GM12892 (cell line): ENCODE measurements around the gene RFC1.
"Not testable (repeated sequence)": the region's sequence is repeated elsewhere in the genome, so short reads cannot be mapped to it uniquely, and the experiment has no call there.

Experiments
- DNase-seq: peaks from one replicate; pipeline ENCODE4 v3.0.0; 2011; ENCODE audit not compliant: insufficient read length
- FAIRE-seq: peaks from 2 replicates; lab custom pipeline; 2011; peaks lifted over from hg19 to GRCh38; lab: Jason Lieb, UNC
- POLR2A ChIP-seq: IDR thresholded peaks from 2 replicates; pipeline ENCODE4 v1.6.1; 2011; ENCODE audit warnings: low read depth, low read length, control low read depth
- POLR2AphosphoS5 ChIP-seq: IDR thresholded peaks from 2 replicates; pipeline ENCODE4 v1.6.1; 2011; ENCODE audit warnings: low read depth, low read length, control low read depth
- TAF1 ChIP-seq: IDR thresholded peaks from 2 replicates; pipeline ENCODE4 v1.6.1; 2011; ENCODE audit warnings: low read depth, mild to moderate bottlenecking, control low read depth, low read length, borderline replicate concordance

The RFC1 gene

DNA sequence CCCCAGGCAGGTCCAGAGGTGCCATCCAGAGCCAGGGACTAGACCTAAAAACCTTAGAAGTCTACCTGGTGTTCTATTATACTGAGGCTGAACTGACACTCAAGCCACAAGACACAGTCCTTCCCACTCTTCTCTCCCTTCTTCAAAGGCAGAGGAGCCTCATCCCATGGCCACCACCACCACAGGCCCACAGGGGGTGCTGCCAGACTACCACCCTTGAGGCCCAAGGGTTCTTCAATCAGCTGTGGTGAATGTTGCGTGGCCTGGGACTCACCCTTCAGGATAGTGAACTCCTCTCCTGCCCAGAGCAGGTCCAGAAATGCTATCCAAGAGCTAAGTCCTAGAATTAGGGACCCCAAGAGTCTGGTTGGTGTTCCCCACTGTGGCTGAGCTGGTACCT is 17.5 kb upstream of the RFC1 start:
- DNase-seq (no peak), FAIRE-seq (no peak)
- TF ChIP-seq TAF1 (no peak), POLR2A (no peak), POLR2AphosphoS5 (no peak)

- no peak for TF ChIP-seq POLR2A
- no peak for TF ChIP-seq POLR2AphosphoS5
- no peak for TF ChIP-seq TAF1
- no peak for DNase-seq
- no peak for FAIRE-seq
Observed at GRCh38 chr4:39375478-39375877, 9.3 kb upstream of the RFC1 start.

DNA sequence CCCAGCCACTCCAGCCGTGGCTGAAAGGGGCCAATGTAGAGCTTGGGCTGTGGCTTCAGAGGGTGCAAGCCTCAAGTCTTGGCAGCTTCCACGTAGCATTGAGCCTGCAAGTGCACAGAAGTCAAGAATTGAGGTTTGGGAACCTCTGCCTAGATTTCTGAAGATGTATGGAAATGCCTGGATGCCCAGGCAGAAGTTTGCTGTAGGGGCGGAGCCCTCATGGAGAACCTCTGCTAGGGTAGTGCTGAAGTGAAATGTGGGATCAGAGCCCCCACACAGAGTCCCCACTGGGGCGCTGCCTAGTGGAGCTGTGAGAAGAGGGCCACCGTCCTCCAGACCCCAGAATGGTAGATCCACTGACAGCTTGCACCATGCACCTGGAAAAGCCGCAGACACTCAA is 5.0 kb upstream of the RFC1 start:
- not testable (repeated sequence) for FAIRE-seq, DNase-seq

DNA sequence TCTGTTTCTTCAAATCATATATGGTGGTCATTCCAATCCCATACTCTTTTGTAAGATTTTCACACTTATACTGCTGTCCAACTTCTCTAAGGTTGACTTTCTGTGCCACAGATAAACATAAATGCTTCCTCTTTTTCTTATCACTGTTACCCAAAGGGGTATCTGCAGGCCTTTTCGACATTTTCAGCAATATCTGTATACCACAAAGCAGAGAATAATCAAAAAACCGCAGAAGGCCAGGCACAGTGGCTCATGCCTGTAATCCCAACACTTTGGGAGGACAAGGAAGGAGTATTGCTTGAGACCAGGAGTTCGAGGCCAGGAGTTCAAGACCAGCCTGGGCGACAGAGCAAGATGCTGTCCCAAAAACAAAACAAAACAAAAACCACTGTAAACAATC is 3.1 kb upstream of the RFC1 start:
- no peak for FAIRE-seq

DNA sequence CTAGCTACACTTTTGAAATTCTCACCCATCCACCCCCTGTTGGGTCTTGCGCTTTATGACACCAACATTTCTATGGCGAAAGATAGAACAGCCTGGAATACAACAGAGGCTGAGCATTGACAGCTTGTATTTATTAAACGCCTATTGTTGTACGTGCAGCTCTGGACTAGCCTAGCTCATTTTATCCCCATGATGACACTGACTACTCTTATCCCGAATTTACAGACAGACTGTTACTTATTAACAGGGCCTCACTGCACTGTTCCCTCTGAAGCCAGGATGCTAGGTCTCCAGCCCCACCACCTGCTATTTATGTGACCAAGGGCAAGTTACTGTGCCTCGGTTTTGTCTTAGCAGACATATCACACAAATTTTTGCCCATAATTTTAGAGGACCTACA is 1.0 kb upstream of the RFC1 start:
- TF ChIP-seq POLR2A (no peak), TAF1 (no peak), POLR2AphosphoS5 (no peak)
- FAIRE-seq = peak; percentile 40
- no peak for DNase-seq

More for the DNA sequence above, 3.1 kb upstream of the RFC1 start:
- DNase-seq = no peak
- TF ChIP-seq POLR2AphosphoS5 = no peak
- no peak for TF ChIP-seq TAF1
- TF ChIP-seq POLR2A = no peak

- DNase-seq = no peak
- TF ChIP-seq POLR2A (no peak), TAF1 (no peak), POLR2AphosphoS5 (no peak)
- FAIRE-seq = no peak
Observed at GRCh38 chr4:39365360-39365759, 802 bp downstream of the RFC1 start.

DNA sequence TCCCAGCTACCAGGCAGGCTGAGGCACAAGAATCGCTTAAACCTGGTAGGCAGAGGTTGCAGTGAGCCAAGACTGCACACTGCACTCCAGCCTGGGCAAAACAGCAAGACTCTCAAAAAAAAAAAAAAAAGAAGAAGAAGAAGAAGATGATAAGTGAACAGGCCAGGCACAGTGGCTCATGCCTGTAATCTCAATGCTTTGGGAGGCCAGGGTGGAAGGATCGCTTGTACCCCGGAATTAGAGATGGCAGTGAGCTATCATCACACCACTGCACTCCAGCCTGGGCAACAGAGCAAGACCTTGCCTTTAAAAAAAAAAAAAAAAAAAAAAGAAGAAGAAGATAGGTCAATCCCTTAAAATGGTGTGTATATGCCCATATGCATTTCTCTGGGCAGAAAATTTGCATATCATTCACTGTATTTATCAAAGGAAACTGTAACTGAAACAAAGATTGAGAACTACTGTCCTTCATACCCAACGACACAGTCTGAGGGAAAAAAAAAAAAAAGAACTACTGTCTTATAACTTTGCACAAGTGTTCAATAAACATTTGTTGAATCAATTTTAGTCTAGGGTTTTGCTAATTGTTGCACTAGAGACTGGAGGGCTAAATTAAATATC is 2.3 kb downstream of the RFC1 start:
- no peak for FAIRE-seq
- TF ChIP-seq POLR2A = no peak
- TF ChIP-seq TAF1 = no peak
- no peak for TF ChIP-seq POLR2AphosphoS5
- no peak for DNase-seq

DNA sequence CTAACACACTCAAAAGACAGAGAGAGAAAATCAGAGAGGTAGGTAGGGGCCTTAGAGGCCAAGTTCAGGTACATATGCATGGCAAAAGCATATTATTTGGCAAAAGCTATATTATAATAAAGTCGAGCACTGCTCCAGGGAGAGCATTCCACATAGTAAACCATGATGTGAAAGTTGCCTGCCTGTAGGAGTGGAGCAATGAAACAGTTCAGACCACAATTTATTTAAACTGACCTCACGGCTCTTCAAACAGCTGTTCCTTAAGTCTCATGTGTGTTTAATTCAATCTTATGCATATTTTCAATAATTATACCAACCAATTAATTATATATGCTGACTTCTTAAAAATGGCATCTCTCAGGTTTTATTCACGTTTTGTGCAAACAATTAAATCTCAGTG is 3.3 kb downstream of the RFC1 start:
- FAIRE-seq (no peak), DNase-seq (no peak)
- no peak for TF ChIP-seq POLR2AphosphoS5
- no peak for TF ChIP-seq POLR2A
- TF ChIP-seq TAF1 = no peak

DNA sequence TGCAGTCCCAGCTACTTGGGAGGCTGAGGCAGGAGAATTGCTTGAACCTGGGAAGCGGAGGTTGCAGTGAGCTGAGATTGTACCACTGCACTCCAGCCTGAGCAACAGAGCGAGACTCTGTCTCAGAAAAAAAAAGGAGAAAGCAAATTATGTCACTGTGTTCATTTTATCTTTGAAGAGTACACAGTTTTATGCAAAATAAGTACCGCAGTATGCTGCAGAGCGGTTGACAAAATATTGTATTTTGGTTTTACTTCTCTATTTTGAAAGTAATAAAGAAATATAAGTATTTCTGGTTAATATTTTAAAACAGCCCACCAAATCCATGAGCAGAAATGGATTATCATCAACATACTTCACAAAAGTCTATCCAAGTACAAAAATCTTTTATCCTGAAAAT is 5.6 kb downstream of the RFC1 start:
- DNase-seq, FAIRE-seq: not testable (repeated sequence)

GRCh38 chr4:39357002-39357401 is 9.2 kb downstream of the RFC1 start:
- DNase-seq = peak; percentile 29
- peak; percentile 88 for FAIRE-seq
- TF ChIP-seq POLR2AphosphoS5 (no peak), POLR2A (no peak), TAF1 (no peak)

DNA sequence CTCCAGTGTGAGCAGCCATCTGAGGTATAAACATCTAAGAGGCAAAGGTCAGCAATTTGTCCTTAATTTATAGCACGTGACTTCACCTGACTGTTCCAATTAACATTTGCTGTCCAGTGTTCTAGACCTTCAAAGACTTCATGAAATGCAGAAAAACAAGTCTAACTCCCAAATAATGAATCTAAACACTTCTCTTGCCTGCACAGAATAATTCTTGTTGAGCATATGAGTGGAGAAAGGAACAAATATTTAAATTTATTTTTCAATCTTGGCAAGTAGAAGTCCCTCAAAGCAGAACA is 12.0 kb downstream of the RFC1 start:
- DNase-seq (no peak), FAIRE-seq (peak; percentile 30)
- TF ChIP-seq TAF1 = no peak
- no peak for TF ChIP-seq POLR2A
- TF ChIP-seq POLR2AphosphoS5 = no peak

DNA sequence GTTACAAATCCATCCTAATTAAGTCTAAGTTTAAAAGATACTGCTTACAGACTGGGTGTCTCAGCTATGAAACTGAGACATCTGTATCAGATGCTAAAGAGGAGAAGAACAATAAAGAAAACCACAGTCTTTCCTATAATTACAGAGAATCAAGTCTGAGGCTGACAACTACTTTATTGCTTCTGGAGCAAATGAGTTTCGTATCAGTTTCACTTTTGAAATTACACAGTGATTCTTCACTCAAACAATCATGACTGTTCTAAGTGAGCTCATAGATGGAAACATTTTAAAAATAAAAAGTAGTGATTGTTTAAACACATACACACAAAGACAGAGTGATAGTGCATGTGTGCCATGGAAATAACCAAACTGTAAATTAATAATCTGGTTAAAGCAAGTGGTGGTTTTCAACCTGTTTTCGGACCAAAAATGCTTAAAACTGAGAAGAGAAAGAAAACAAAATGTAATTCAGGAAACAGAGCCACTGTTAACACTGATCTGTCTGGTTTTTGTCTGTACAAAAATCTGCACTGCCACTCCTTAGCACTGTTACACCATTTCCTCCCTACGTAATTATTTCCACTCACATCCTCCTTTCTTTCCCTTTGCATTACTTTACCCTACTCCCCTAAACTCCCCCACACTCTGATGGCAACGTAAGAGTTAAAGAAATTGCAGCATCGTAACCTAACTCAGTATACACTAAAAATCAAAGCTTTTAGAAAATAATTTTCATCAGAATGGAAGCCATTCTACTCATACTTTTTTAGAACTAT is 12.5 kb downstream of the RFC1 start:
- DNase-seq (peak; percentile 33), FAIRE-seq (peak; percentile 83)
- TF ChIP-seq POLR2A = no peak
- TF ChIP-seq POLR2AphosphoS5 = no peak
- no peak for TF ChIP-seq TAF1

- not testable (repeated sequence) for FAIRE-seq, DNase-seq
Observed at GRCh38 chr4:39353149-39353477, 13.0 kb downstream of the RFC1 start.

DNA sequence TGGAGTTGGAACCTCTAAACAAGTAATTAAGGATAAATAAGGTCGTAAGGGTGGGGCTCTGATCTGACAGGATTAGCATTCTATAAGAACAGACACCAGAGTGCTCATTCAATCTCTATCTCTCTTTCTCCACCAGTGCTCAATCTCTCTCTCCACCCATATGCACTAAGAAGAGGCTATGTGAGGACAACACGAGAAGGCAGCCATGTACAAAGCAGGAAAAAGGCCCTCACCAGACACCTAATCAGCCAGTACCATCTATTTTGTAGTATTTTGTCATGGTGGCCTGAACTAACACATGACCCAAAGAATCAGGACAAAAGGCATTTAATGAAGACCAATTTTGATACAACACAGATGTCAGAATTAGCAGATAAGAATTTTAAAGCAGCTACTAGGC is 16.8 kb downstream of the RFC1 start:
- TF ChIP-seq POLR2AphosphoS5 (no peak), TAF1 (no peak), POLR2A (no peak)
- FAIRE-seq (no peak), DNase-seq (no peak)
